Non-pigmented ciliary epithelial cell (primary cell): ENCODE data around the gene LRRC8E.

Source experiments
- DNase-seq: peaks from one replicate; pipeline ENCODE4 v3.0.0-alpha.2; 2010; ENCODE audit warnings: low read depth

Gene LRRC8E

GRCh38 chr19:7888145-7888825 is at the start of gene LRRC8E:
TSS of gene LRRC8E (plus strand) at chr19:7888510. CDS start at chr19:7895604, 7,094 bp downstream.
- no peak for DNase-seq

GRCh38 chr19:7839476-7839875 is 48.8 kb upstream of the LRRC8E start:
- DNase-seq, result no peak

- no peak for DNase-seq
These were observed 47.7 kb upstream of the LRRC8E start for GRCh38 chr19:7840629-7841028.

- DNase-seq, result no peak
These were observed 46.3 kb upstream of the LRRC8E start for GRCh38 chr19:7841751-7842660.

- DNase-seq, result no peak
These were observed 45.5 kb upstream of the LRRC8E start for GRCh38 chr19:7842661-7843294.

- no peak for DNase-seq
These were observed 44.8 kb upstream of the LRRC8E start for GRCh38 chr19:7843521-7843920.

- no peak for DNase-seq
These were observed 43.9 kb upstream of the LRRC8E start for GRCh38 chr19:7844405-7844804.

GRCh38 chr19:7844951-7845350 is 43.4 kb upstream of the LRRC8E start:
- no peak for DNase-seq

GRCh38 chr19:7845390-7846154 is 42.7 kb upstream of the LRRC8E start:
- DNase-seq, result no peak

GRCh38 chr19:7846155-7846646 is 42.1 kb upstream of the LRRC8E start:
- no peak for DNase-seq

- no peak for DNase-seq
These were observed 40.6 kb upstream of the LRRC8E start for GRCh38 chr19:7847664-7848063.

- no peak for DNase-seq
These were observed 39.4 kb upstream of the LRRC8E start for GRCh38 chr19:7848779-7849457.

- DNase-seq, result no peak
These were observed 38.7 kb upstream of the LRRC8E start for GRCh38 chr19:7849631-7849999.

GRCh38 chr19:7850000-7850813 is 38.1 kb upstream of the LRRC8E start:
- DNase-seq, result no peak

GRCh38 chr19:7850945-7851622 is 37.2 kb upstream of the LRRC8E start:
- no peak for DNase-seq

GRCh38 chr19:7851623-7852500 is 36.4 kb upstream of the LRRC8E start:
- no peak for DNase-seq

- no peak for DNase-seq
These were observed 35.2 kb upstream of the LRRC8E start for GRCh38 chr19:7852851-7853769.

- DNase-seq, result no peak
These were observed 34.6 kb upstream of the LRRC8E start for GRCh38 chr19:7853770-7854128.
